HCT116 (cell line): ENCODE data around the gene CSHL1.
"Not testable (repeated sequence)": the region's sequence is repeated elsewhere in the genome, so short reads cannot be mapped to it uniquely, and the experiment has no call there.

Source experiments
- EZH2 ChIP-seq: fragments of 200-600 bp; sonication (generic); IDR thresholded peaks from 2 replicates; pipeline ENCODE4 v1.6.1; 2017; ENCODE audit warnings: antibody characterized with exemption, mixed run types
- EZH2phosphoT487 ChIP-seq: fragments of 200-600 bp; IDR thresholded peaks from 2 replicates; pipeline ENCODE4 v1.6.1; 2018; ENCODE audit warnings: antibody characterized with exemption, borderline replicate concordance
- TF ChIP-seq, protein P1 (sequence below), 3 experiments: fragments of 200-600 bp in 1 of 3; sonication (generic) in 1 of 3; IDR thresholded peaks in 2 of 3; conservative IDR thresholded peaks in 1 of 3; 2 replicates each; pipeline ENCODE4 v1.5.1; 2012 to 2017; ENCODE audit warnings: low read depth in 2 of 3, low read length in 2 of 3, antibody characterized with exemption in 1 of 3, borderline replicate concordance in 1 of 3, control low read depth in 1 of 3, mild to moderate bottlenecking in 1 of 3, mixed read lengths in 1 of 3, mixed run types in 1 of 3, moderate library complexity in 1 of 3; ENCODE audit not compliant: insufficient read depth in 1 of 3
- TF ChIP-seq, protein P2 (sequence below): IDR thresholded peaks from 2 replicates; pipeline ENCODE4 v1.6.1; 2012

DNA sequence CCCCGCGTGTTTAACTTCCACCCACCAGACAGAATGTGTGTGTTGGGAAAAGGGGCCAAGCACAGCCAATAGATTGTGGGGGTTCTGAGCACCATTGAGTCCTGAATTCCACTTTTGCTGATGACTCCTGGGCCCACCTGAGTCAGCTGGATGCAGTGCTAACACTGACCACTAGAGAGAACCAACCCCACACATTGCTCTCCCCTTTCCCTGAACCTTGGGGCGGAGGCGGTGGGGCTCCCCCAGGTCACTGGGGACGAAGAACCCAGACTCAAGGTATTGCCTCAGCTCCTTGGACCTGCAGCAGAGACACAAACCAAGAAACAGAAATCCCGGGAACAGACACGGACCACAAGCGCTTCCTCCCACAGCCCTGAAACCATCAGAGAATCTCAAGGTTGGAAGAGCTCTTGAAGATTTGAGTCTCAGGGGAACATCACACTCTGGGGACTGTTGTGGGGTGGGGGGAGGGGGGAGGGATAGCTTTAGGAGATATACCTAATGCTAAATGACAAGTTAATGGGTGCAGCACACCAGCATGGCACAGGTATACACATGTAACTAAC lies 36.9 kb downstream of the CSHL1 start:
- TF ChIP-seq, protein P1, sequence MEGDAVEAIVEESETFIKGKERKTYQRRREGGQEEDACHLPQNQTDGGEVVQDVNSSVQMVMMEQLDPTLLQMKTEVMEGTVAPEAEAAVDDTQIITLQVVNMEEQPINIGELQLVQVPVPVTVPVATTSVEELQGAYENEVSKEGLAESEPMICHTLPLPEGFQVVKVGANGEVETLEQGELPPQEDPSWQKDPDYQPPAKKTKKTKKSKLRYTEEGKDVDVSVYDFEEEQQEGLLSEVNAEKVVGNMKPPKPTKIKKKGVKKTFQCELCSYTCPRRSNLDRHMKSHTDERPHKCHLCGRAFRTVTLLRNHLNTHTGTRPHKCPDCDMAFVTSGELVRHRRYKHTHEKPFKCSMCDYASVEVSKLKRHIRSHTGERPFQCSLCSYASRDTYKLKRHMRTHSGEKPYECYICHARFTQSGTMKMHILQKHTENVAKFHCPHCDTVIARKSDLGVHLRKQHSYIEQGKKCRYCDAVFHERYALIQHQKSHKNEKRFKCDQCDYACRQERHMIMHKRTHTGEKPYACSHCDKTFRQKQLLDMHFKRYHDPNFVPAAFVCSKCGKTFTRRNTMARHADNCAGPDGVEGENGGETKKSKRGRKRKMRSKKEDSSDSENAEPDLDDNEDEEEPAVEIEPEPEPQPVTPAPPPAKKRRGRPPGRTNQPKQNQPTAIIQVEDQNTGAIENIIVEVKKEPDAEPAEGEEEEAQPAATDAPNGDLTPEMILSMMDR (IDR thresholded peaks at IDR 0.05 in 2 of 3, conservative IDR thresholded peaks at IDR 0.05 in 1 of 3; ENCODE audit: borderline replicate concordance in 1 of 3, insufficient read depth in 1 of 3, low read depth in 2 of 3, low read length in 2 of 3): not testable (repeated sequence)
- not testable (repeated sequence) for TF ChIP-seq EZH2, EZH2phosphoT487
- TF ChIP-seq, protein P2, sequence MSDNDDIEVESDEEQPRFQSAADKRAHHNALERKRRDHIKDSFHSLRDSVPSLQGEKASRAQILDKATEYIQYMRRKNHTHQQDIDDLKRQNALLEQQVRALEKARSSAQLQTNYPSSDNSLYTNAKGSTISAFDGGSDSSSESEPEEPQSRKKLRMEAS: not testable (repeated sequence)
